CD4-positive, alpha-beta T cell treated with Interleukin-15 for 4 hours (primary cell): ENCODE measurements around the gene UNC5B.

Experiments
- DNase-seq: peaks from one replicate; pipeline ENCODE4 v3.0.0-alpha.2; 2020; ENCODE audit warnings: low spot score

The UNC5B gene

GRCh38 chr10:71343392-71343773 is 131.0 kb downstream of the UNC5B start:
- DNase-seq: no peak

GRCh38 chr10:71344154-71344925 is 132.0 kb downstream of the UNC5B start:
- DNase-seq: no peak

- DNase-seq: no peak
Measured at GRCh38 chr10:71344993-71345480, 132.7 kb downstream of the UNC5B start.

GRCh38 chr10:71345694-71346093 is 133.3 kb downstream of the UNC5B start:
- DNase-seq: no peak

- no peak for DNase-seq
Measured at GRCh38 chr10:71346731-71347130, 134.4 kb downstream of the UNC5B start.

- DNase-seq: no peak
Measured at GRCh38 chr10:71347587-71348395, 135.4 kb downstream of the UNC5B start.

- DNase-seq: no peak
Measured at GRCh38 chr10:71348850-71349249, 136.5 kb downstream of the UNC5B start.

- no peak for DNase-seq
Measured at GRCh38 chr10:71349406-71349805, 137.0 kb downstream of the UNC5B start.

GRCh38 chr10:71351087-71351486 is 138.7 kb downstream of the UNC5B start:
- no peak for DNase-seq

GRCh38 chr10:71351628-71352319 is 139.4 kb downstream of the UNC5B start:
- DNase-seq: no peak
